ENCODE measurements around the gene SEPTIN2.

DNA sequence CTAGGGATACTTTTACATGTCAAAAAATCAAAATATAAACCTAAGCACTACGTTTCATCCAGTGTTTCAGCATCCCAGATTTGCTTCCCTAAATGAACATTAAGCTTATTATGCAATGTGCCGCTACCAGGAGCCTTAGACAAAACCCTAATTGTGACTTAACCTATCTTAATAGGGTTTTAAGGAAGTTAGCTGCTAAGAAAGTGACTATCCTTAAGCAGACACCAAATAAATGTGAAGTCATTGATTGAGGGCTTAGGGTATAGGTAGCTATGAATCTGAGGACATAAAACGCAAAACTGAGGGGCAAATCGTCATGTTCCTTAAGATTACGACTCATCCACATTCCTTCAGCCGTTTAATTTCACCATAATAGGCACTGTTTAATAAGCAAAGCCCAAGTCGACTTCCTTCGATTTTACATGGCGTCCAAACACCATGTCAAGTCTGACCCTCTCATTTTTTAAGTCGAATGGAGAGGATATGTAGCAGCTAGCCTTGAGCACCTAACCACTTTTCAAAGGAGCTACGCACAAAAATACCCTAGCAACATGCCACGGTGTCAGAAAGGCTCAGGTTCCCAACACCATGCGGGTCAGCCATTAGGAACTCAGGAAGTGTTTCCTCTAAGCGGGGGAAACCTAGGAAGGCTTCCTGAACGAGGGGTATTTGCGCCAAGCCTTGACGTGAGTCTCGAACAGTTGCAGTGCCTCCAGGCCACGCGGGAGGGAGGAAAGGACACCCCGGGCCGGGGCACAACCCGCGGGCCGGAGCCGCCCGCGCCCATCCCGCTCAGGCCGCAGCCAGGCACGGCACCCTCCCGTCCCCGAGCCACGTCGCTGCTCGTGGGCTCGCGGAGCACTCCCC, 1.3 kb upstream of the SEPTIN2 start:
- no peak for TF ChIP-seq YY1 (IDR thresholded peaks at IDR 0.05; ENCODE audit: insufficient read depth, insufficient read length)
- no peak for TF ChIP-seq ZNF274 (IDR thresholded peaks at IDR 0.05; ENCODE audit: low read depth, low read length)

Data from NT2/D1 (cell line).